Ishikawa (cell line): Measurements from ENCODE around the gene DGCR8.

Source experiments
- CEBPB ChIP-seq: IDR thresholded peaks from 2 replicates; pipeline ENCODE4 v1.6.1; 2012
- CREB1 ChIP-seq: IDR thresholded peaks from 2 replicates; pipeline ENCODE4 v1.6.1; 2012; ENCODE audit warnings: low read depth
- EGR1 ChIP-seq: IDR thresholded peaks from 2 replicates; pipeline ENCODE4 v1.6.1; 2012
- EP300 ChIP-seq: IDR thresholded peaks from 2 replicates; pipeline ENCODE4 v1.6.1; 2012; ENCODE audit warnings: borderline replicate concordance
- FOXM1 ChIP-seq: IDR thresholded peaks from 2 replicates; pipeline ENCODE4 v1.6.1; 2012; ENCODE audit warnings: low read depth, borderline replicate concordance
- NFIC ChIP-seq: IDR thresholded peaks from 2 replicates; pipeline ENCODE4 v1.6.1; 2012
- RAD21 ChIP-seq: IDR thresholded peaks from 2 replicates; pipeline ENCODE4 v1.6.1; 2012; ENCODE audit warnings: low read depth
- TAF1 ChIP-seq: IDR thresholded peaks from 2 replicates; pipeline ENCODE4 v1.6.1; 2012; ENCODE audit warnings: low read depth, mild to moderate bottlenecking
- TCF12 ChIP-seq: IDR thresholded peaks from 2 replicates; pipeline ENCODE4 v1.6.1; 2012; ENCODE audit warnings: low read depth
- TEAD4 ChIP-seq: IDR thresholded peaks from 2 replicates; pipeline ENCODE4 v1.6.1; 2012
- YY1 ChIP-seq: IDR thresholded peaks from 2 replicates; pipeline ENCODE4 v1.6.1; 2012; ENCODE audit warnings: low read depth
- ZBTB7A ChIP-seq: IDR thresholded peaks from 2 replicates; pipeline ENCODE4 v1.6.1; 2012; ENCODE audit warnings: low read depth
- TF ChIP-seq, protein P1 (sequence below): IDR thresholded peaks from 2 replicates; pipeline ENCODE4 v1.6.1; 2012
- TF ChIP-seq, protein P2 (sequence below): IDR thresholded peaks from 2 replicates; pipeline ENCODE4 v1.6.1; 2012; ENCODE audit warnings: low read depth, mild to moderate bottlenecking
- TF ChIP-seq, protein P3 (sequence below): IDR thresholded peaks from 2 replicates; pipeline ENCODE4 v1.6.1; 2012

DGCR8 gene

DNA sequence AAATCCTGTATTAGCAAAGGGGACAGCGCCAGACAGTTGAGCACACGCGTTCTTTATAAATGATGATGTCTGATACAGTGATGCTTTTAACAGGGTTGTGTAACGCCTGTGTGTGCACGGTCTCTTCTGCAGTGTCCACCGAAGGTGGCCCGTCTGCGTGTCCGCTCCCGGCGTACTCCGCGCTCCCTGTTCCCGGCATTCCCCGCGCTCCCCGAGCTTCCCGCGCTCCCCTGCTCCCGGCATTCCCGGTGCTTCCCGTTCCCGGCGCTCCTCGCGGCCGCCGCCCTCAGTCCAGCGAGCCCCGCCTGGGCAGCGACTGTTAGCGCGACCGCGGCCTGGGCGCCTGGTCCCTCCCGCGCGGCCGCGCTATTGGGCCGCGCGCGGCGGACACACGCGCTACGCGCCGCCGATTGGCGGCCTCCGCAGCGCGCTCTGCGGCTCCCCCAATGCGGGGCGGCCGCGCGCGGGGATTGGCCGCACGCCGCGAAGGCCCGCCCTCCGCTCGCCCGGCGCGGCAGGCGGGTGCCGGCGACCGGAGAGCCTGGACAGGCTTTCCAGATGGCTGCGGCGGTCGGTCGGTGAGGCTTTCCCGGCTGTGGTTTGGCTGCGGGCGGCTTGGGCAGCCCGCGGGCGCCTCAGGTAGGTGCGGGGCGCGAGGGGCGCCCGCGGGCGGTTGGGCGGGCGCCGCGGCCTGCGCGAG lies at the start of gene DGCR8:
Gene DGCR8 (plus strand): TSS at position 497 of the 700 bp plus-strand sequence. CDS start 5,723 bp downstream, outside the sequence.
- TF ChIP-seq EP300, result peak; percentile 62; the same call in 1 of the 2 replicates
- peak; percentile 84 for TF ChIP-seq TCF12
- 0 out of 2 replicates have a peak, but pooled peaks have one; percentile 31 for TF ChIP-seq EGR1
- TF ChIP-seq, protein P1, sequence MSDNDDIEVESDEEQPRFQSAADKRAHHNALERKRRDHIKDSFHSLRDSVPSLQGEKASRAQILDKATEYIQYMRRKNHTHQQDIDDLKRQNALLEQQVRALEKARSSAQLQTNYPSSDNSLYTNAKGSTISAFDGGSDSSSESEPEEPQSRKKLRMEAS, result peak; percentile 97
- peak; percentile 30; the same call in 1 of the 2 replicates for TF ChIP-seq ZBTB7A
- TF ChIP-seq, protein P2, sequence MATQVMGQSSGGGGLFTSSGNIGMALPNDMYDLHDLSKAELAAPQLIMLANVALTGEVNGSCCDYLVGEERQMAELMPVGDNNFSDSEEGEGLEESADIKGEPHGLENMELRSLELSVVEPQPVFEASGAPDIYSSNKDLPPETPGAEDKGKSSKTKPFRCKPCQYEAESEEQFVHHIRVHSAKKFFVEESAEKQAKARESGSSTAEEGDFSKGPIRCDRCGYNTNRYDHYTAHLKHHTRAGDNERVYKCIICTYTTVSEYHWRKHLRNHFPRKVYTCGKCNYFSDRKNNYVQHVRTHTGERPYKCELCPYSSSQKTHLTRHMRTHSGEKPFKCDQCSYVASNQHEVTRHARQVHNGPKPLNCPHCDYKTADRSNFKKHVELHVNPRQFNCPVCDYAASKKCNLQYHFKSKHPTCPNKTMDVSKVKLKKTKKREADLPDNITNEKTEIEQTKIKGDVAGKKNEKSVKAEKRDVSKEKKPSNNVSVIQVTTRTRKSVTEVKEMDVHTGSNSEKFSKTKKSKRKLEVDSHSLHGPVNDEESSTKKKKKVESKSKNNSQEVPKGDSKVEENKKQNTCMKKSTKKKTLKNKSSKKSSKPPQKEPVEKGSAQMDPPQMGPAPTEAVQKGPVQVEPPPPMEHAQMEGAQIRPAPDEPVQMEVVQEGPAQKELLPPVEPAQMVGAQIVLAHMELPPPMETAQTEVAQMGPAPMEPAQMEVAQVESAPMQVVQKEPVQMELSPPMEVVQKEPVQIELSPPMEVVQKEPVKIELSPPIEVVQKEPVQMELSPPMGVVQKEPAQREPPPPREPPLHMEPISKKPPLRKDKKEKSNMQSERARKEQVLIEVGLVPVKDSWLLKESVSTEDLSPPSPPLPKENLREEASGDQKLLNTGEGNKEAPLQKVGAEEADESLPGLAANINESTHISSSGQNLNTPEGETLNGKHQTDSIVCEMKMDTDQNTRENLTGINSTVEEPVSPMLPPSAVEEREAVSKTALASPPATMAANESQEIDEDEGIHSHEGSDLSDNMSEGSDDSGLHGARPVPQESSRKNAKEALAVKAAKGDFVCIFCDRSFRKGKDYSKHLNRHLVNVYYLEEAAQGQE, result no peak; the same call in none of the 2 replicates
- peak; percentile 27; the same call in 1 of the 2 replicates for TF ChIP-seq NFIC
- peak; percentile 48; the same call in 1 of the 2 replicates for TF ChIP-seq CREB1
- peak; percentile 76 for TF ChIP-seq TEAD4
- 0 out of 2 replicates have a peak, but pooled peaks have one; percentile 33 for TF ChIP-seq FOXM1
- TF ChIP-seq YY1, result peak; percentile 85
- TF ChIP-seq, protein P3, sequence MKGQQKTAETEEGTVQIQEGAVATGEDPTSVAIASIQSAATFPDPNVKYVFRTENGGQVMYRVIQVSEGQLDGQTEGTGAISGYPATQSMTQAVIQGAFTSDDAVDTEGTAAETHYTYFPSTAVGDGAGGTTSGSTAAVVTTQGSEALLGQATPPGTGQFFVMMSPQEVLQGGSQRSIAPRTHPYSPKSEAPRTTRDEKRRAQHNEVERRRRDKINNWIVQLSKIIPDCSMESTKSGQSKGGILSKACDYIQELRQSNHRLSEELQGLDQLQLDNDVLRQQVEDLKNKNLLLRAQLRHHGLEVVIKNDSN, result peak; percentile 53
- TF ChIP-seq RAD21, result peak; percentile 12; the same call in 1 of the 2 replicates
- peak; percentile 53; the same call in 1 of the 2 replicates for TF ChIP-seq CEBPB
- peak; percentile 97 for TF ChIP-seq TAF1

DNA sequence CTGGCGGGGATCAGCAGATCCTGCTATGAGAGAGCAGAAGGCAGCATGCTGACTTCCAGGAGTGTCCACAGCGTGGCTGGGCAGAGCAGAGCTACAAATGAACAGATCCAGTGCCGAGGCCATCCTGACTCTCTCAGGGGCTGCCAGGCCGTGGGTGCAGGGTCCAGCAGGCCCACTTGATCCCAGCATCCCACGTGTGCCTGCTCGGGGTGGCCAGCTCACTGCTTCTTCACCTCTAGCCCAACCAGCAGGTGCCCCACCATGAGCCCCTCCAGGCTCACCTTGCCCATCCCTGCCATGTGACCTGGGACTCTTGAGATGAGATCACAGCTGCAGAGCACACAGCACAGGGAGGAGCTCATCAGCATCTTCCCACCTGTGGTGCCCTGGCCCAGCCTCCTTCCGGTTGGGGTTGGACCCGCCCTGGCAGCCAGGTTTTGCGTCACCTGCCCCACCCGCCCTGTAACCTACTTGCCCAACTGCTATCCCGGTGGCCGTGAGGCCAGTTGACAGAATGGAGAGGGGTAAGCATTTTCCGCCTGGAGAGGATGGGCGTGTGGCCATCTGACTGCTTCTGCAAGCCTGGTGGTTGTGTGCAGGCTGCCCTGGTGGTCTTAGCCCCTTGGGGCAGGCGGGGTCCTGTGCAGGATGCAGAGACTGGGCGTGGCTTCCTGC lies 48.2 kb upstream of the DGCR8 start:
- TF ChIP-seq, protein P3, result peak; percentile 85
- TF ChIP-seq, protein P1, result peak; percentile 39; the same call in 1 of the 2 replicates
- no peak for TF ChIP-seq NFIC
- no peak for TF ChIP-seq TEAD4
- TF ChIP-seq, protein P2, result no peak
- TF ChIP-seq ZBTB7A, result peak; percentile 47; the same call in 1 of the 2 replicates
- no peak for TF ChIP-seq EGR1
- no peak for TF ChIP-seq TAF1
- no peak for TF ChIP-seq RAD21
- TF ChIP-seq CEBPB, result peak; percentile 60
- no peak for TF ChIP-seq CREB1
- TF ChIP-seq TCF12, result no peak
- no peak for TF ChIP-seq EP300
- TF ChIP-seq YY1, result no peak
- TF ChIP-seq FOXM1, result no peak

DNA sequence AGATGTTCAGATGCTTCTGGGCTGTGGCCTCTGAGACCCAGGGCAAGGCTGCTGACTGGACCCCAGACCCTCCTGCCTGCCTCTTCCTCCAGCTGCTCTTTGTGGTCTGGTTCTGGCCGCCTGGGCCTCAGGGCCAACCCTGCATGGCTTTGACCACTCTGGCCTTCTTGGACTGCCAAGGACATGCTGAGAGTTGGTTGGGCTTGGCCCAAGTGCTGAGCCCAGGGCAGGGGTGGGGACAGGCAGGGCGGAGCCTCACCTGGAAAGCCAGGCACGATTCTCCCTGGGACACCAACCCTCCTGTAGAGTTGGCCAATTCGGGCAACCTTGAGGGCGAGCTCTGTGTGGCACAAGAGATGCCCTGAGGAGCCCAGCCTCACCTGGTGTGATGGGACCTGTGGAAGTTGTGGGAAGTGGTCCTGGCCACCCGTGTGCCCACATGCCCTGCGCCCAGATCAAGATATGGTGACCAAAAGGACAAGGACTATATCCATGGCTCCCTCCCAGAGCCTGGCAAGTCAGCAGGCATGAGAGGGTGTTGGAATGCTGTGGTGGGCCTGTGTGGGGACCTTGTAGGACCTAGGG lies 47.5 kb upstream of the DGCR8 start:
- TF ChIP-seq, protein P2, result no peak
- TF ChIP-seq YY1, result no peak
- no peak for TF ChIP-seq TCF12
- TF ChIP-seq, protein P3, result no peak
- TF ChIP-seq, protein P1, result no peak
- no peak for TF ChIP-seq CEBPB
- no peak for TF ChIP-seq EP300
- no peak for TF ChIP-seq TEAD4
- TF ChIP-seq NFIC, result no peak
- TF ChIP-seq TAF1, result no peak
- no peak for TF ChIP-seq FOXM1
- no peak for TF ChIP-seq RAD21
- no peak for TF ChIP-seq CREB1
- TF ChIP-seq ZBTB7A, result no peak
- no peak for TF ChIP-seq EGR1
